Renal cortex interstitium (tissue), 11 donors: ENCODE results near the gene SF3B2. TPM values are rescaled to one million over a fixed set of nuclear protein-coding genes. Genes with fewer than 3 reads are reported as not detected.
"Not testable (repeated sequence)": the region's sequence is repeated elsewhere in the genome, so short reads cannot be mapped to it uniquely, and the experiment has no call there.

ENCODE experiments used
- DNase-seq, 11 donors: peaks; one replicate each; pipeline ENCODE4 v3.0.0-alpha.2; 2013; ENCODE audit warnings: low read depth in 9 of 11, low spot score in 4 of 11; ENCODE audit errors: extremely low read depth in 1 of 11
- polyA plus RNA-seq, 3 donors: library from polyadenylated mRNA; unstranded; fragments of 120-200 nt; gene quantifications; one replicate each; pipeline ENCODE4 v1.2.1, GENCODE V29; 2013; ENCODE audit not compliant: insufficient read length in 3 of 3

The SF3B2 gene
- polyA plus RNA-seq, 3 donors: 237 to 257 (median 251) TPM

DNA sequence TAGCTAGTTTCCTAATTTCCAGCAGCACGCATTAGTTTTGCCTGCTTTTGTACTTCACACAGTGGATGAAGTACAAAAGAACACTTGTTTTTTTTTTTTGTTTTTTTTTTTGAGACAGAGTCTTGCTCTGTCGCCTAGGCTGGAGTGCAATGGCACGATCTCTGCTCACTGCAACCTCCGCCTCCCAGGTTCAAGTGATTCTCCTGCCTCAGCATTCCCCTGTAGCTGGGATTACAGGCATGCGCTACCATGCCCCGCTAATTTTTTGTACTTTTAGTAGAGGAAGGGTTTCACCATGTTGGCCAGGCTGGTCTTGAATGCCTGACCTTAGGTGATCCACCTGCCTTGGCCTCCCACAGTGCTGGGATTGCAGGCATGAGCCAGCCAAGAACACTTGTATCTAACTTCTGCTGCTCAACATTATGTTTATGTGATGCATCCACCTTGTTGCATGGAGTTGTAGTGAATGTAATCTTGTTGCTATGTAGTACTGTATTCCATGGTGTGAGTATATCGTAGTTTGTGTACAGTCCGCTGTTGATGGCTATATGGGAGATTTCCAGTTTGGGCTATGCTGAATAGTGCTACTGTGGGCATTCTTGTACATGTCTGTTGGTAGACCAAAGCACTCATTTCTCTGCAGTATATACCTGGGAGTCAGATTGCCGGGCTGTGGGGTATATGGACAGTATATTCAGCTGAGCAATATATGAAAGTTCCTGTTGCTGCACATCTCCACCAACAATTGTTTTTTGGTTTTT lies 35.2 kb downstream of the SF3B2 start:
- no peak for DNase-seq

DNA sequence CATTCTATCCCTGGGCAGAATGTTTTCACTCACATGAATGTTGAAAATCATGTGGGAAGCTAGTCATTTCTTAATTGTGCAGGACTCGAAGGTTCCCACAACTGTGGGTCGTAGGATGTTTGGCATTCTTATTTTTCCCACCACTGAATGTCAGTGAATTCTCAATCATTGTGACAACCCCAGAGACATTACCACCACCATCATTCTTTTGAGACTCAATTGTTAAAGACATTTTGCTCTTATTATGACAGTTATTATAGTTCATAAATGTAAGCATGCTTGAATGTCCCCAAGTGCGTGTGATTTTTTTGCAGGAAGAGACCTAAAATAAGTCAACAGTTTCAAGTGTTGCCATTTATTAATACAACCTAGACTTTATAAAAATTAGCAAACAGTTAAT lies 36.9 kb downstream of the SF3B2 start:
- DNase-seq: no peak

DNA sequence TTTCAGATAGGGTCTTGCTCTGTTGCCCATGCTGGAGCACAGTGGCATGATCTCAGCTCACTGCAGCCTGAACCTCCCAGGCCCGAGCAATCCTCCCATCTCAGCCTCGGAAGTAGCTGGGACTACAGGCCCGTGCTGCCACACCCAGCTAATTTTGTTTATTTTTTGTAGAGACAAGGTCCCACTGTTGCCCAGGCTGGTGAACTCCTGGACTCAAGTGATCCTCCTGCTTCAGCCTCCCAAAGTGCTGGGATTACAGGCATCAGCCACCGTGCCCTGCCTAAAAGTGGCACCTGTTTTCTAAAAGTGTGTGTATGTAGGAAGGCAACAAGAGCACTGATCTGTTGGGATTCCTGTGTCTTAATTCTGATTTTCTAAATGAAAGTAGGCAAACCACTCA lies 38.1 kb downstream of the SF3B2 start:
- DNase-seq: no peak

DNA sequence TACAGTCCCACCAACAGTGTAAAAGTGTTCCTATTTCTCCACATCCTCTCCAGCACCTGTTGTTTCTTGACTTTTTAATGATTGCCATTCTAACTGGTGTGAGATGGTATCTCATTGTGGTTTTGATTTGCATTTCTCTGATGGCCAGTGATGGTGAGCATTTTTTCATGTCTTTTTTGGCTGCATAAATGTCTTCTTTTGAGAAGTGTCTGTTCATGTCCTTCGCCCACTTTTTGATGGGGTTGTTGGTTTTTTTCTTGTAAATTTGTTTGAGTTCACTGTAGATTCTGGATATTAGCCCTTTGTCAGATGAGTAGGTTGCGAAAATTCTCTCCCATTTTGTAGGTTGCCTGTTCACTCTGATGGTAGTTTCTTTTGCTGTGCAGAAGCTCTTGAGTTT lies 40.0 kb downstream of the SF3B2 start:
- DNase-seq: not testable (repeated sequence)

DNA sequence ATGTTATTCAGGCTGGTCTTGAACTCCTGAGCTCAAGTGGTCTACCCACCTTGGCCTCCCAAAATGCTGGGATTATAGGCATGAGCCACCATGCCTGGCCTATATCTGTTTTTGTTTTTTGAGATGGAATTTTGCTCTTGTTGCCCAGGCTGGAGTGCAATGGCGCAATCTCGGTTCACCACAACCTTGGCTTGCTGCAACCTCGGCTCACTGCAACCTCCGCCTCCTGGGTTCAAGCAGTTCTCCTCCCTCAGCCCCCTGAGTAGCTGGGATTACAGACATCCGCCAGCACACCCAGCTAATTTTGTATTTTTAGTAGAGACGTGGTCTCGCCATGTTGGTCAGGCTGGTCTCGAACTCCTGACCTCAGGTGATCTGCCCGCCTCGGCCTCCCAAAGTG lies 47.6 kb downstream of the SF3B2 start:
- DNase-seq: not testable (repeated sequence)

DNA sequence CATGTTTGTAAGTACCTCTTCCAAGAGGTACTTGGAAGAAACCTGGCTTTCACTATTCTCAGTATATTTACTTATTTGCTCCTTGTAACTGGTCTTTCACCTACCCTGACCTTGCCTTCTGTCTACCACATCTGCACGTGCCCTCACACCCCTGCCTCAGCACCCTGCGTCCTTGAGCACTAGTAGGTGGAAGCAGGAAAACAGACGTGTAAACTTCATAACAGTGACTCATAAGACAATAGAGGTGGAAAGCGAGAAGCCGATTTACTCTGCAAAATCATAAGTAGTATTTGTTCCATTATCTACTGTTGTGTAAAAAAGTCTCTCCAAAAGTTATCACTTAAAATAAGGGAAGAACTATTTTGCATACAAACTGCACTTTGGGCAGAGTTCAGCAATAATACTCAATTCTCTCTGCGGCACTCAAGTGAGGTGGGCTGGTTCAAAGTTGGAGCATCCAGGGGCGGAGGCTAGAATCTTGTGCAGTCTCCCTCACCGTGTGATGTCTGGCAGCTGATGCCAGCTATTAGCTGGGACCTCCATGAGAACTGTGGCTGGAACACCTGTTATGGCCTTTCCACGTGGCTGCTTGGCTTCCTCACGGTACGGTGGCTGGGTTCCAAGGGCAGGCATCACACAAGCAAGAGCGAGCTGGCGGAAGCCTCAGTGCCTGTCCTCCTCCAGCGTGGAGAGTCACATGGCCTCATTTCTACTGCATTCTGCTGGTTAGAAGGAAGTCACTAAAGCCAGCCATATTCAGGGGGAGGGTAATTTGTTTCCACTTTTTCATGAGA lies 48.3 kb downstream of the SF3B2 start:
- peak in 10 of 11 donors; percentile 32 to 58 (median 45) for DNase-seq

DNA sequence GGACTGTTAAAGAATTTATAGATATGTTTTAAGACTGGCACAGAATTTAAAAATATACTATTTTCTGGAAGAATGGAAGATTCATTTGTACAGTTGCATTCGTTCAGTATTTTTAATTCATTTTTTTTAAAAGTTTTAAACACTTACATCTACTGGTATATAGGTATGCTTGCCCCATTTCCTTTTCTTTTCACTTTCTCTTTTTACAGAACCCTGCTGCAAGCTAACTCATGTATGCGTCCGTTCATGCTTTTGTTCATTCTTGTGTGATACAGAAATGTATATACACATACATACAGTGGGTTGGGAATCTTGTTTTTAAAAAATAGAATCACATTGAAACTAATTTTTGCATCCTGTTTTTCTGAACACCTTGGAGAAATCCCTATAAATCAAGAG lies 48.9 kb downstream of the SF3B2 start:
- no peak for DNase-seq

DNA sequence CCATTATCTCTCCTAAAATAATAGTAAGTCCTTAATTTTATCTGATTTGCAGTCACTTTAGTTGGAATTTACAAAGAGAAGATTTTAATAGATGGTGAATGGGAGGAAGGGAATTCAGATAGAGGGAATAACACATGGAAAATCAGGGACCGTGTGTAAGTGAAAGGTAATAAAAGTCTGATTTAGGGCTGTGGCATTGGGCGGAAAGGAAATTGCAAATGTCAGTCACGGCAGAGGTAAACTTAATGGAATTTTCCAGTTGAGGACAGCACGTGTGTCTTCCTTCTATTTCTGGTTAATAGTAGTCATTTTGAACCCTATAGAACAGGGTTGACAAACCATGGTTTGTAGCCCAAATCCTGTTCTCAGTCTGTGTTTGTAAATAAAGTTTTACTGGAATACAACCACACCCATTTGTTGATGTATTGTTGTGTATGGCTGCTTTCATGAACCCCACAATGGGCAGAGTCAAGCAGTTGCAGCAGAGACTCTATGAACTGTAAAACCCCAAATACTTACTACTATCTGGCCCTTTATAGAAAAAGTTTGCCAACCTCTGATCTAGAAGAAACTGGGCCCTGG lies 52.0 kb downstream of the SF3B2 start:
- no peak for DNase-seq

DNA sequence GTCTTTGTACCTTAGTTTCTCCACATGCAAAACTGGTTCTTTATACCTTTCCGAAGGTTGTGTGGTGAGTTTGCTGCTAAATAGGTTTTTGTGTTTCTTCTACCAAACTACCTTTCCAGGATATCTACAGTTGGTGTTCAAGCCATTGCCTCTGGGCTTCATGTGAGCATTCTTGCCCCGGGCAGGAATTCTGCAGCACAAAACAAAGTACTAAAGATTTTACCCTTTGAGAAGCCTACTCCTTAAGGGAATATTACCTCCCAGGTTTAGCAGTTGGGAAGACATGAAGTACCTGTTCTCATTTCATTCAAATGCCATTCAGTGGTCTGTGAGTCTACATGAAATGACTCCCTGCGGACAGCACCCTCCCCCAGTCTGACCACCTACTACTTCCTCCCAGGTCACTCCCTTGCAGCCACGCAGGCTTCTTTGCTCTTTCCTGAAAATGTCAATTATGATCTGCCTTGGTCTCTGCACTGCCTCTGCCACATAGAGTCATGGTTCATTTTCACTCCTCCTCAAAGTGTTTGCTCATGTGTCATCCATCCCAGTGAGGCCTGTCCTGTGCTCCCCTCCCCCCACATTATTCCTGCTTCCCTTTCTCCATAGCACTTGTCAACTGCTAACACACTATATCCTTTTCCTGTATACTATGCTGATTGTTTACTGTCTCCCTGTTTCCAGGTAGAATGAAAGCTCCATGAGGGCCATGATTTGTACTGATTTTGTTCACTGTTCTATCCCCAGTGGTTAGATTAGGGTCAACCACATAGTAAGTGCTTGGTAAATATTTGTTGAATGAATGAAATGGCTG lies 54.8 kb downstream of the SF3B2 start:
- DNase-seq: no peak

DNA sequence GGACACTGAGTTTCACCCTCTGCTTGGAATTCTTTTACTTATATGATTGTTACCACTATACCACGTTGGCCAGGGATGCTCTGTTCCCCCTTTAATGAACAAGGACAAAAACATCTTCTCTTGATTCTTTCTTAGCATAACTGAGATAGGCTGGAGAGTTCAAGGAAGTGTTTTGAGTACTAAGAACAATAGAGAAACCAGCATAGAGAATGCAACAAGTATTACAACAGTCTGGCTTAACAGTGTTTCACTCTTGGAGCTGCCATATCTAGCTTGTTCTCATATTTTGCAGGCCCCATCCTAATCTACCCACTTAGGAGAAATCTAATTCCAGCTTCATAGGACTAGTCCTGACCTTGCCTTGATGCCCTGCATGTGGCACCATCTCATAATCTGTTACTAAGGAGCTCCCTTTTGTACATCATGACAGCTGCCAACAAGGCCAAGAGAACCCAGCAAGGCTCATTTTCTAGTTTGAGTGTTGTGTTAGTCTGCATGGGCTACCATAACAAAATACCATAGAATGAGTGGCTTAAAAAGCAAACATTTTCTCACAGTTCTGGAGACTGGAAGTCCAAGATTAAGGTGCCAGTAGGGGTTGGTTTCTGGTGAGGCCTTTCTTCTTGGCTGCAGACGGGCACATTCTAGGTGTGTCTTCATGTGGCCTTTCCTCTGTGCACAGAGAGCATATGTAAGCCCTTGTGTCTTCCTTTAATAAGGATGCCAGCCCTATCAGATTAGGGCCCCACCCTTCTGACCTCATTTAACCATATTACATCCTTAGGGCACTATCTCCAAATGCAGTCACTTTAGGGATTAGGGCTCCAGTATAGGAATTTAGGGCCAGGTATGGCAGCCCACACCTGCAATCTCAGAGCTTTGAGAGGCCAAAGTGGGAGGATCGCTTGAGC lies 55.7 kb downstream of the SF3B2 start:
- DNase-seq: no peak

DNA sequence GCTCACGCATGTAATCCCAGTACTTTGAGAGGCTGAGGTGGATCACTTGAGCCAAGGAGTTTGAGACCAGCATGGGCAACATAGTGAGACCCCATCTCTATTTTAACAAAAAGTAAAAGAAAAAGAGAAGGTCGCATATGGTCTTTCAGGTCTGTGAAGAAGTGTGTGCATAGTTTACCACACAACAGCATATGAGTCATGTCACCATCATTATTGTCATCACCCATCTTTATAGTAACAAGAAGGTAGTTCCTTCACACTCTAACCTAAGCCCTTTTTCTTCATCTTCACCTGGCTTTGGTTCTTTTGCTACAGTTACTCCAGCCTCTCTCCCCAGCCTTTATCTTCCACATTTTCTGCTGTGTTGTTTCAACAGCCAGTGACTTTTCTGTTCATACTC lies 57.1 kb downstream of the SF3B2 start:
- DNase-seq: no peak

DNA sequence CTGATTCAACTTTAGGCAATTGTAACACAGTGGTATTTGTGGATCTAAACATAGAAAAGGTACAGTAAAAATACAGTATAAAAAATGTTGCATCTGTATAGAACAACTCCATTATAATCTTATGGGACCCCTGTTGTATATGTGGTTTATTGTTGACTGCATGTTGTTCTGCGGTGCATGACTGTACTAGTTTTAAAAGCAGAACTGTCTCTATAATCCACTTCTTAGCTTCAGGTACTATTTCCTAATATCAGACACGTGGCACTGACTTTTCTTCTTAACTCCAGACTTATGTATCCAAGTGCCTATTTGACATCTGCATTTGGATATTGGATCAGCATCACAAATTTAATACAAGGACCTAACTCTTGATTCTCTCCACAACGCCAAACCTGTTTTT lies 59.0 kb downstream of the SF3B2 start:
- no peak for DNase-seq

DNA sequence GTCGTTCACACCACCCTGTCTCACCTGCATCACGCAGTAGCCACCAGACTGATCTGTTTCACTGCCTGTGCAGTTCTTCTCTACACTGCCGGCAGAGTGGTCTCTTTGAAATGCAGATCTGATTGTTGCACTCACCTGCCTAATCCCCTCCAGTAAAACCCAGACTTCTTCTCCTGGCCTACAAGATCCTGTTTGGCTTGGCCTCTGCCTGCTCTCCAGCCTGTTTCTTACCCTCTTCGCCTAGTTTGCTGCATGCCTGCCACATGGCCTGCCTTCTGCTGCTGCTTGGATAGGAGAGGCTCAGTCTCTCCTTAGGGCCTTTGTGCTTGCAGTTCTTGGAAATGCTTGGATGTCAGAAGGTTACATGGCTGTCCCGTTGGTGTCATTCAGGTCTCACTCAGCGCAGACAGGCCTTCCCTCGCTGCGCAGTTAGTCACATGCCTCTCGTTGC lies 59.9 kb downstream of the SF3B2 start:
- DNase-seq: no peak

DNA sequence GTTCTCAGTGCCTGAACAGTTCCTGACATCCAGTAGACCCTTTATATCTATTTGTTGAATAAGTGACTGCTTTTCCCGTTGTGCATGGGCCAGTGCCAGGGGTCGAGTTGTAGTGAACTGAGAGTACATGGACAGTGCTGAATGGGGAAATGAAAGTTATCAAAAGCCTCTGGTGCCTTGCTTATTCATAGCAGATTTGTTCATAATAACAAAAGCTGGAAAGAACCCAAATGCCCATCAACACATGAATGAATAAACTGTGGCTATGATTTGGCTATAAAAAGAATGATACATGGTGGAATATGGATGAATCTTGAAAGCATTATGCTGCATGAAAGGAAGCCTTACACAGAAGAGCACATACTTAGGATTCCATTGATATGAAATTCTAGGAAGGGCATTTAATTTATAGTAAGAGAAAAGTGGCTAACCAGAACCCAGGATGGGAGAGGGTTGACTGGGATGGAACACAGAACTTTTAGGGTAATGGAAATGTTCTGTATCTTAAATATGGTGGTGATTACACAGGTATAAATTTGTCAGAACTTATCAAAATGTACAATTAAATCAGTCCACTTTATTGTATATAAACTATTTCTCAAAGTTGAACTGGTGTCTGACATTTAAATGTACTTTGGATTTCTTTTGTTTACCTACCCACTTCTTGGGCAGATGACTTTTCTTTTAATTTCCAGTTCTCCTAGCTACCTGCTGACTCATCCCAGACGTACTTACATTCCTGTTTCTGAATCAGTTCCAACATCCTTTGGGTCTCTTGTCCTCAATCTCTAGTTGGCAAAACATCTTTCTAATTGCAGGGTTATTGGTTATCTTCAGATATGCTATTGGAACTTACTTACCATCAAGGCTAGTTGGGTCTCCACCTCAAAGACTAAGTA lies 60.7 kb downstream of the SF3B2 start:
- DNase-seq: no peak

DNA sequence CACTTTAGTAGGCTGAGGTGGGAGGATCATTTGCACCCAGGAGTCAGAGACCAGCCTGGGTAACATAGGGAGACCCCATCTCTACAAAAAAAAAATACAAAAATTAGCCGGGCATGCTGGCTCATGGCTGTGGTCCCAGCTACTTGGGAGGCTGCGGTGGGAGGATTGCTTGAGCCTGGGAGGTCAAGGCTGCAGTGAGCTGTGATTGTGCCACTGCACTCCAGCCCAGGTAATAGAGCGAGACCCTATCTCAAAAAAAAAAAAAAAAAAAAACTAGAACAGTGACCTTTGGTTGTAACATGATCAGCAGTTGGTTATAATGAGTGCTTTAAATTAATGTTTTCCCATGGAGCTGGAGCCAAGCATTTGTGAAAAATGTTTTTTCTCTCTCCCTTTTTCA lies 62.8 kb downstream of the SF3B2 start:
- DNase-seq: not testable (repeated sequence)

DNA sequence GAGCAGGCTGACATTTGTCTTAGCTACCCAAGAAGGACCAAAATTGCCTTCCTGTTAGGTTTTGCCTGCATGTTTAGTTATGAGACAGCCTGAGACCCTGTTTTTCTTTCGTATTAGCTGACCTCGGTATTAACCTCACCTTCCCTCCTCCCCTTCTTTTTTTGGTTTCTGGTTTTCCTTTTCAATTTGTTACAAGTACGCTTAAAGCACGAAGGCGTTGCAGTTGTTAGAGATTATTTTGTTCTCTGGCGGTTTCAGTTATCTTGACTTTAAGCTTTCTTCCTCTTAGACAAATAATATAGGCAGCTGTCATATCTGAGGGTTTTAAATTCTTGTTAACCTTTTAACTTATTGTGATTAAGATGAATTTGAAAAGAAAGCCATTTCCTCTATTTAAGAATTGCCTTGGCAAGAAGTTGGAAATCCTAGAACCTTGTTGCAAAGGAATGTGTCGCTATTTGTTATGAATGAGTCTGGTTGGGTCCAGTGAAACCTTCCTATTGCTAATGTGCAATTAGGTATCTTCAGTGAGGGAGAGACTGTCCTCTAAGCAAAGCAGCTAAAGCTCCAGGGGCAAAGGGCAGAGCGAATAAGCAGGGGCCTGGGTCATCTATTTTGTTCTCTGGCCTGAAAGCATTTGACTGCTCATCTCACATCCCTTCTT lies 63.6 kb downstream of the SF3B2 start:
- DNase-seq: no peak
